Osteocyte (in vitro differentiated cells): Measurements from ENCODE around the gene UBA6. TPM values are rescaled to one million over a fixed set of nuclear protein-coding genes. Genes with fewer than 3 reads are reported as not detected.

Experiments
- DNase-seq: peaks from one replicate; pipeline ENCODE4 v3.0.0; 2021; ENCODE audit warnings: mixed read lengths; ENCODE audit not compliant: unreplicated experiment; ENCODE audit errors: extremely low spot score
- H3K27ac Mint-ChIP-seq: one replicate; pipeline ENCODE4 v1.8.0; 2021; ENCODE audit warnings: mild to moderate bottlenecking, mixed read lengths; ENCODE audit not compliant: unreplicated experiment
- H3K27me3 Mint-ChIP-seq: one replicate; pipeline ENCODE4 v1.8.0; 2021; ENCODE audit warnings: mixed read lengths; ENCODE audit not compliant: unreplicated experiment
- H3K36me3 Mint-ChIP-seq: one replicate; pipeline ENCODE4 v1.8.0; 2021; ENCODE audit warnings: mixed read lengths; ENCODE audit not compliant: unreplicated experiment
- H3K4me1 Mint-ChIP-seq: one replicate; pipeline ENCODE4 v1.8.0; 2021; ENCODE audit warnings: mixed read lengths; ENCODE audit not compliant: unreplicated experiment
- H3K4me3 Mint-ChIP-seq: one replicate; pipeline ENCODE4 v1.8.0; 2021; ENCODE audit warnings: mild to moderate bottlenecking, moderate library complexity, mixed read lengths; ENCODE audit not compliant: unreplicated experiment
- H3K9me3 Mint-ChIP-seq: one replicate; pipeline ENCODE4 v1.8.0; 2021; ENCODE audit warnings: mixed read lengths; ENCODE audit not compliant: unreplicated experiment
- CTCF ChIP-seq: fragments of 200-600 bp; sonication (generic); IDR thresholded peaks from 2 replicates; pipeline ENCODE4 v1.5.0; 2021; ENCODE audit warnings: antibody characterized with exemption, mild to moderate bottlenecking, moderate library complexity
- total RNA-seq: library from RNA; stranded (reverse); gene quantifications from 2 replicates; pipeline ENCODE4 v1.2.1, GENCODE V29; 2021

UBA6 gene
- total RNA-seq, 1 donor from 2014 or later: 59.6 TPM

GRCh38 chr4:67576059-67576466 is 124.9 kb downstream of the UBA6 start:
- H3K4me3 Mint-ChIP-seq: no peak overlapping the region
- H3K4me1 Mint-ChIP-seq: no peaks in the 10 kb centered on the region
- H3K27me3 Mint-ChIP-seq: peaks cover 26% of the 10 kb centered on the region
- DNase-seq: no peak
- H3K9me3 Mint-ChIP-seq: no peaks in the 10 kb centered on the region
- no peaks in the 10 kb centered on the region for H3K36me3 Mint-ChIP-seq
- no peak overlapping the region for H3K27ac Mint-ChIP-seq
- no peak for TF ChIP-seq CTCF

- no peaks in the 10 kb centered on the region for H3K36me3 Mint-ChIP-seq
- H3K4me3 Mint-ChIP-seq: no peak overlapping the region
- no peak overlapping the region for H3K27ac Mint-ChIP-seq
- TF ChIP-seq CTCF: no peak
- no peak for DNase-seq
- no peaks in the 10 kb centered on the region for H3K4me1 Mint-ChIP-seq
- H3K9me3 Mint-ChIP-seq: no peaks in the 10 kb centered on the region
- peaks cover 22% of the 10 kb centered on the region for H3K27me3 Mint-ChIP-seq
Observed at GRCh38 chr4:67575232-67576058, 125.5 kb downstream of the UBA6 start.

GRCh38 chr4:67573193-67573592 is 127.8 kb downstream of the UBA6 start:
- Mint-ChIP-seq H3K27ac (no peak overlapping the region), H3K36me3 (no peaks in the 10 kb centered on the region), H3K4me3 (no peak overlapping the region), H3K9me3 (no peaks in the 10 kb centered on the region), H3K27me3 (peaks cover 19% of the 10 kb centered on the region), H3K4me1 (no peaks in the 10 kb centered on the region)
- TF ChIP-seq CTCF: no peak
- DNase-seq: no peak

GRCh38 chr4:67571975-67572374 is 129.0 kb downstream of the UBA6 start:
- DNase-seq: no peak
- Mint-ChIP-seq H3K27ac (no peak overlapping the region), H3K36me3 (no peaks in the 10 kb centered on the region), H3K4me1 (no peaks in the 10 kb centered on the region), H3K9me3 (no peaks in the 10 kb centered on the region), H3K27me3 (peaks cover 20% of the 10 kb centered on the region), H3K4me3 (no peak overlapping the region)
- no peak for TF ChIP-seq CTCF

GRCh38 chr4:67570537-67570936 is 130.4 kb downstream of the UBA6 start:
- no peaks in the 10 kb centered on the region for H3K4me1 Mint-ChIP-seq
- H3K27ac Mint-ChIP-seq: no peak overlapping the region
- H3K27me3 Mint-ChIP-seq: peaks cover 18% of the 10 kb centered on the region
- TF ChIP-seq CTCF: no peak
- no peaks in the 10 kb centered on the region for H3K36me3 Mint-ChIP-seq
- no peaks in the 10 kb centered on the region for H3K9me3 Mint-ChIP-seq
- no peak for DNase-seq
- no peak overlapping the region for H3K4me3 Mint-ChIP-seq
